ENCODE results near the gene HIBCH. TPM values are rescaled to one million over a fixed set of nuclear protein-coding genes. Genes with fewer than 3 reads are reported as not detected.
"Not testable (repeated sequence)": the region's sequence is repeated elsewhere in the genome, so short reads cannot be mapped to it uniquely, and the experiment has no call there.

The HIBCH gene
- total RNA-seq, 1 donor from 2014 or later: 21.9 TPM

GRCh38 chr2:190178066-190178722 is 141.4 kb downstream of the HIBCH start:
- intact Hi-C loops (cut with DNase I): no loop called here
- no peak for DNase-seq (ENCODE audit: low spot score)

- no peak for DNase-seq (ENCODE audit: low spot score)
- intact Hi-C loops (cut with DNase I): no loop called here
Measured at GRCh38 chr2:190177249-190178040, 142.2 kb downstream of the HIBCH start.

GRCh38 chr2:190173392-190173791 is 146.2 kb downstream of the HIBCH start:
- intact Hi-C loops (cut with DNase I): no loop called here
- no peak for DNase-seq (ENCODE audit: low spot score)

DNA sequence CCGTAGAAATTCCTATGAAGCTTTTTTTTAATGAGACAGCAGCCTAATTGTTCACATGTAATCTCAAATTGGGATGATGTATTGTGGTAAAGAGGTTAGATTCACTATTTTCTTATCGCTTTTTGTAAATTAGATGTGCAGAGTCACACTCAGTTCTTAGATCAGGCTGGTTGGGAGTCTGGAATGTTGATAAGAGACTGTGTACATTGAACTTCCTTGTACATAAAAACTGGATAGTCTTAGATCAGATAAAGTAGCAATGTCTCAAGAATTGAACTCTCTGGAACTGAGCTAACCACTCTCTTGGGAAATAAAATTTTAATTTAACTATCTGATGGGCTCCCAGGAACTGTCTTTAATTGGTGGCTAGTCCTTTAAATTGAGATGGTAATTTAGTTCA is 149.0 kb downstream of the HIBCH start:
- intact Hi-C loops (cut with DNase I): no loop called here
- no peak for DNase-seq (ENCODE audit: low spot score)

GRCh38 chr2:190169221-190170072 is 150.2 kb downstream of the HIBCH start:
- no peak for DNase-seq (ENCODE audit: low spot score)
- intact Hi-C loops (cut with DNase I): no loop called here

GRCh38 chr2:190167702-190168101 is 151.9 kb downstream of the HIBCH start:
- intact Hi-C loops (cut with DNase I): no loop called here
- DNase-seq (ENCODE audit: low spot score): no peak

DNA sequence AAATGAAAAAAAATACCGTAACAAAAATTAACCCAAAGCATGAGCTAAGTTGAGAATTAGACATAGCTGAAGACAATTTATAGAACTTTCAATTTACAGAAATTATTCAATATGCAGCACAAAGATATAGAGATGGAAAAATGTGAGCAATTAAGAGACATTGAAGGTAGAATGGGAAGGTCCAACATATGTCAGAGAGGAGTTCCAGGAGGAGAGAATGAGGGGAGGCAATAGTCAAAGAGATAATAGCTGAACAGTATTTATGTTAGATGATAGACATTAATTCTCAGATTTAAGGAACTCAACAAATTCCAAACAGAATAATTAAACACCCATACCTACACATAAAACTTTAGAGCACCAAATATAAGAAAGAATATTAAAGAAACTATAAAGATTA is 154.1 kb downstream of the HIBCH start:
- intact Hi-C loops (cut with DNase I): no loop called here

GRCh38 chr2:190162851-190163250 is 156.8 kb downstream of the HIBCH start:
- intact Hi-C loops (cut with DNase I): no loop called here
- DNase-seq (ENCODE audit: low spot score): no peak

More for the DNA sequence above, 154.1 kb downstream of the HIBCH start:
- DNase-seq (ENCODE audit: low spot score): no peak

DNA sequence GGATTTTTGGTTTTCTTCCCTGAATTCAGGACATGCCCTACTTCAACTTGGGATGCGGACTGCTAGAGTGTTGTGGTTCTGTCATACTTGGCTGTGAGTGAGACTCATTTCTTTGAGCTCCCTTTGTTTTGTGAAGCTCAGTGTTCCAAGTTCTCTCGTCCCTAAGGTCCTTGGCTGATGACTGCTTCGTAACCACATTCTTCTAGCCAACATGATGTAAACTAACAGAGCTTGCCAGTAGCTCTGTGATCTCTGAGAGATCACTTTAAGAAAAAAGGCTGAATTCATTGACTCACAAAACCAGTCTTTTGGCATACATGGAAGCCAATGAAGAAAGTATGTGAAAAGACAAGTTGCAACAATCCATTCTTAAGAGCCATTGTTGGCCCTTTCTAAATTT is 160.2 kb downstream of the HIBCH start:
- intact Hi-C loops (cut with DNase I): no loop called here

GRCh38 chr2:190158798-190159434 is 160.7 kb downstream of the HIBCH start:
- intact Hi-C loops (cut with DNase I): no loop called here
- no peak for DNase-seq (ENCODE audit: low spot score)

More for the DNA sequence above, 160.2 kb downstream of the HIBCH start:
- DNase-seq (ENCODE audit: low spot score): no peak

- DNase-seq (ENCODE audit: low spot score); intact Hi-C loops (cut with DNase I): not testable (repeated sequence)
Measured at GRCh38 chr2:190157613-190158528, 161.8 kb downstream of the HIBCH start.

GRCh38 chr2:190156530-190157212 is 163.0 kb downstream of the HIBCH start:
- DNase-seq (ENCODE audit: low spot score): no peak
- intact Hi-C loops (cut with DNase I): no loop called here

Other genes starting within 250 kb of the HIBCH start
- gene INPP1, start 23.8 kb upstream of the HIBCH start, total RNA-seq: 12.4 TPM
- gene MFSD6, start 88.5 kb upstream of the HIBCH start, total RNA-seq: 14.4 TPM
- 3.6 TPM for gene NEMP2, start 214.9 kb upstream of the HIBCH start, total RNA-seq